SK-N-SH (cell line): Measurements from ENCODE around the gene NEGR1. TPM values are rescaled to one million over a fixed set of nuclear protein-coding genes. Genes with fewer than 3 reads are reported as not detected.

Experiments
- CTCF ChIA-PET: fragments of 300-600, 350-600 bp; formaldehyde crosslinking; extraction: SDS; loops from one replicate; lab custom pipeline; 2021; lab: Yijun Ruan, JAX
- POLR2A ChIA-PET: fragments of 350-600 bp; sonication (Branson Sonifier 250); formaldehyde crosslinking; extraction: SDS; loops from one replicate; lab custom pipeline; 2020; ENCODE audit warnings: antibody characterized with exemption, inconsistent platforms; lab: Yijun Ruan, JAX
- DNase-seq: peaks from one replicate; pipeline ENCODE4 v3.0.0; 2012
- H2AFZ ChIP-seq: fragments of 200-600 bp; sonication (generic); 2 replicates; pipeline ENCODE4 v1.8.1; 2016; ENCODE audit warnings: antibody characterized with exemption, mild to moderate bottlenecking, low read depth
- H3F3A ChIP-seq: fragments of 200-600 bp; sonication (generic); replicated peaks from 2 replicates; pipeline ENCODE3; 2016; ENCODE audit warnings: antibody characterized with exemption, mild to moderate bottlenecking; ENCODE audit not compliant: insufficient read depth
- H3K27ac ChIP-seq, 2 experiments: fragments of 200-500 bp in 1 of 2; fragments of 200-600 bp in 1 of 2; sonication (Bioruptor generic) in 1 of 2; sonication (generic), shearing (Covaris generic) in 1 of 2; 2 replicates each; pipeline versions ENCODE4 v1.5.1 to v1.6.1; 2014 to 2016; ENCODE audit warnings: low read depth in 2 of 2, inconsistent platforms in 1 of 2, low read length in 1 of 2, mild to moderate bottlenecking in 1 of 2, mixed read lengths in 1 of 2
- H3K27me3 ChIP-seq: fragments of 200-600 bp; sonication (generic), shearing (Covaris generic); 2 replicates; pipeline ENCODE4 v1.6.1; 2016; ENCODE audit warnings: mixed run types; ENCODE audit not compliant: insufficient read depth
- H3K36me3 ChIP-seq, 2 experiments: fragments of 200-500 bp in 1 of 2; fragments of 200-600 bp in 1 of 2; sonication (Bioruptor generic) in 1 of 2; sonication (generic) in 1 of 2; replicated peaks in 1 of 2; 2 replicates each; pipeline versions ENCODE3 to v1.5.1; 2014 to 2016; ENCODE audit warnings: low read length in 1 of 2, mild to moderate bottlenecking in 1 of 2; ENCODE audit not compliant: insufficient read depth in 2 of 2, control insufficient read depth in 1 of 2
- H3K4me1 ChIP-seq, 2 experiments: fragments of 200-500 bp in 1 of 2; fragments of 200-600 bp in 1 of 2; sonication (Bioruptor generic) in 1 of 2; sonication (generic), shearing (Covaris generic) in 1 of 2; 2 replicates each; pipeline versions ENCODE4 v1.5.1 to v1.6.1; 2014 to 2016; ENCODE audit warnings: low read depth in 1 of 2, low read length in 1 of 2, mixed run types in 1 of 2; ENCODE audit not compliant: insufficient read depth in 2 of 2, control insufficient read depth in 1 of 2
- H3K4me2 ChIP-seq: fragments of 200-600 bp; sonication (generic), shearing (Covaris generic); 2 replicates; pipeline ENCODE4 v1.6.1; 2017; ENCODE audit warnings: mixed run types
- H3K4me3 ChIP-seq, 2 experiments: fragments of 200-500 bp in 1 of 2; fragments of 200-600 bp in 1 of 2; sonication (Bioruptor generic) in 1 of 2; sonication (generic), shearing (Covaris generic) in 1 of 2; 2 replicates each; pipeline versions ENCODE4 v1.5.1 to v1.8.1; 2014 to 2016; ENCODE audit warnings: low read depth in 2 of 2, inconsistent platforms in 1 of 2, low read length in 1 of 2, mild to moderate bottlenecking in 1 of 2, mixed read lengths in 1 of 2, moderate library complexity in 1 of 2
- H3K79me2 ChIP-seq: fragments of 200-600 bp; sonication (generic); 2 replicates; pipeline ENCODE4 v1.8.1; 2017; ENCODE audit warnings: mild to moderate bottlenecking; ENCODE audit not compliant: insufficient read depth
- H3K9ac ChIP-seq: fragments of 200-600 bp; sonication (generic); 2 replicates; pipeline ENCODE4 v1.6.1; 2017; ENCODE audit warnings: mixed run types
- H3K9me2 ChIP-seq: fragments of 200-600 bp; sonication (generic); 2 replicates; pipeline ENCODE4 v1.6.1; 2017; ENCODE audit warnings: mixed run types
- H3K9me3 ChIP-seq: fragments of 200-600 bp; sonication (generic); 2 replicates; pipeline ENCODE4 v1.6.1; 2017; ENCODE audit warnings: mixed run types, mild to moderate bottlenecking, moderate library complexity
- H4K20me1 ChIP-seq: fragments of 200-600 bp; sonication (generic); 2 replicates; pipeline ENCODE4 v1.6.1; 2017; ENCODE audit warnings: mild to moderate bottlenecking, mixed run types; ENCODE audit not compliant: insufficient read depth
- CHD2 ChIP-seq: fragments of 150-350 bp; IDR thresholded peaks from 2 replicates; pipeline ENCODE4 v1.6.1; 2018; ENCODE audit warnings: low read length; ENCODE audit not compliant: partially characterized antibody
- ELF1 ChIP-seq: IDR thresholded peaks from 2 replicates; pipeline ENCODE4 v1.4.0; 2012
- EZH2phosphoT487 ChIP-seq: fragments of 200-600 bp; sonication (generic); IDR thresholded peaks from 2 replicates; pipeline ENCODE4 v1.6.1; 2017; ENCODE audit warnings: low read depth, mixed run types, mild to moderate bottlenecking, antibody characterized with exemption, moderate library complexity, borderline replicate concordance
- FOSL2 ChIP-seq: IDR thresholded peaks from 2 replicates; pipeline ENCODE4 v1.4.0; 2012; ENCODE audit warnings: low read depth, mild to moderate bottlenecking, moderate library complexity, borderline replicate concordance
- GATA2 ChIP-seq: sonication (generic); formaldehyde crosslinking; IDR thresholded peaks from 2 replicates; pipeline ENCODE4 v1.5.0; 2020; ENCODE audit warnings: mild to moderate bottlenecking, missing genetic modification reagents
- MXI1 ChIP-seq: IDR thresholded peaks from 2 replicates; pipeline ENCODE4 v1.6.1; 2012; ENCODE audit warnings: mild to moderate bottlenecking, low read depth, low read length, improper control_type of control experiment
- RXRA ChIP-seq: IDR thresholded peaks from 2 replicates; pipeline ENCODE4 v1.4.0; 2012; ENCODE audit warnings: low read depth, mild to moderate bottlenecking, borderline replicate concordance
- SIN3A ChIP-seq: IDR thresholded peaks from 2 replicates; pipeline ENCODE4 v1.6.1; 2012; ENCODE audit warnings: low read depth, mild to moderate bottlenecking, low read length, moderate library complexity, borderline replicate concordance
- TEAD4 ChIP-seq: IDR thresholded peaks from 2 replicates; pipeline ENCODE4 v1.4.0; 2012; ENCODE audit warnings: mild to moderate bottlenecking, borderline replicate concordance; ENCODE audit not compliant: insufficient read depth
- WGBS: methylation state at CpG from one replicate; pipeline ENCODE4 v1.1.6; 2017; ENCODE audit warnings: low lambda C conversion rate; 5-methylcytosine and 5-hydroxymethylcytosine counted together
- polyA plus RNA-seq, 3 experiments: library from polyadenylated mRNA; depleted of rRNA; stranded (reverse); fragments of >200 nt; gene quantifications; 2 replicates each; pipeline ENCODE4 v1.2.3, GENCODE V29; 2012
- TF ChIP-seq, protein P1 (sequence below): fragments of 150-350 bp; IDR thresholded peaks from 2 replicates; pipeline ENCODE4 v1.6.1; 2016; ENCODE audit warnings: mild to moderate bottlenecking, low read depth, low read length
- TF ChIP-seq, protein P2 (sequence below): IDR thresholded peaks from 2 replicates; pipeline ENCODE4; 2012
- TF ChIP-seq, protein P3 (sequence below): fragments of 200-600 bp; sonication (generic); IDR thresholded peaks from 2 replicates; pipeline ENCODE4 v1.6.1; 2017; ENCODE audit warnings: antibody characterized with exemption, mild to moderate bottlenecking, moderate library complexity

The NEGR1 gene
- polyA plus RNA-seq, 1 of the 3 experiments (the other 2 are of a cell fraction) = 0.21 TPM

DNA sequence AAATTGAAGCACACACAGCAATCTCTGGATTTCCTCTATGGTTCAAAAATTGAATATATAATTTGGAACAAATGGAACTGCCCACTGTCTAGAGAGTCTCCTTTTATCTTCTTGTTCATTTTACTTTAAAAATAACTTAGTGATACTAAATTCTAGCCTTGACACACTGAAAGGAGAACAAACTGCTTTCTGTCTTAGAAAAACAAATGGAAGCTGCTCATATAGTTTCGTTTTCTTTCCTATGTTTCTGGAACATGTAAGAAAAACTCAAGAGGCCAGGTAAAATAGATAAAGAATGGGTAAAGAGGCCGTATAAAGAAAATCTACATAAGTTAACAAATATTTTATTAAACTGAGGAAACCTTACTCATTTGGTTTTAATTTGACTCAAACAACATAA lies 332.7 kb downstream of the NEGR1 start:
- H2AFZ ChIP-seq = no peak overlapping the region
- CTCF ChIA-PET = interaction anchor here (0.6 kb wide), 1 partner anchor 162 kb away, joined by 4 read pairs; no protein-coding TSS in a partner anchor
- no peak overlapping the region for H3K4me2 ChIP-seq
- no peak overlapping the region for H3K4me3 ChIP-seq
- no peak overlapping the region for H3K27ac ChIP-seq
- no peaks in the 10 kb centered on the region for H3K4me1 ChIP-seq
- H3K9me3 ChIP-seq = no peaks in the 10 kb centered on the region
- H4K20me1 ChIP-seq = no peaks in the 10 kb centered on the region
- TF ChIP-seq MXI1 (no peak), RXRA (no peak), SIN3A (no peak), ELF1 (no peak), TEAD4 (no peak), FOSL2 (no peak), CHD2 (no peak), EZH2phosphoT487 (no peak), GATA2 (CRISPR knock-in tag) (no peak)
- TF ChIP-seq, protein P1, sequence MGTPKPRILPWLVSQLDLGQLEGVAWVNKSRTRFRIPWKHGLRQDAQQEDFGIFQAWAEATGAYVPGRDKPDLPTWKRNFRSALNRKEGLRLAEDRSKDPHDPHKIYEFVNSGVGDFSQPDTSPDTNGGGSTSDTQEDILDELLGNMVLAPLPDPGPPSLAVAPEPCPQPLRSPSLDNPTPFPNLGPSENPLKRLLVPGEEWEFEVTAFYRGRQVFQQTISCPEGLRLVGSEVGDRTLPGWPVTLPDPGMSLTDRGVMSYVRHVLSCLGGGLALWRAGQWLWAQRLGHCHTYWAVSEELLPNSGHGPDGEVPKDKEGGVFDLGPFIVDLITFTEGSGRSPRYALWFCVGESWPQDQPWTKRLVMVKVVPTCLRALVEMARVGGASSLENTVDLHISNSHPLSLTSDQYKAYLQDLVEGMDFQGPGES = no peak
- TF ChIP-seq, protein P2, sequence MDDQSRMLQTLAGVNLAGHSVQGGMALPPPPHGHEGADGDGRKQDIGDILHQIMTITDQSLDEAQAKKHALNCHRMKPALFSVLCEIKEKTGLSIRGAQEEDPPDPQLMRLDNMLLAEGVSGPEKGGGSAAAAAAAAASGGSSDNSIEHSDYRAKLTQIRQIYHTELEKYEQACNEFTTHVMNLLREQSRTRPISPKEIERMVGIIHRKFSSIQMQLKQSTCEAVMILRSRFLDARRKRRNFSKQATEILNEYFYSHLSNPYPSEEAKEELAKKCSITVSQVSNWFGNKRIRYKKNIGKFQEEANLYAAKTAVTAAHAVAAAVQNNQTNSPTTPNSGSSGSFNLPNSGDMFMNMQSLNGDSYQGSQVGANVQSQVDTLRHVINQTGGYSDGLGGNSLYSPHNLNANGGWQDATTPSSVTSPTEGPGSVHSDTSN = no peak
- TF ChIP-seq, protein P3, sequence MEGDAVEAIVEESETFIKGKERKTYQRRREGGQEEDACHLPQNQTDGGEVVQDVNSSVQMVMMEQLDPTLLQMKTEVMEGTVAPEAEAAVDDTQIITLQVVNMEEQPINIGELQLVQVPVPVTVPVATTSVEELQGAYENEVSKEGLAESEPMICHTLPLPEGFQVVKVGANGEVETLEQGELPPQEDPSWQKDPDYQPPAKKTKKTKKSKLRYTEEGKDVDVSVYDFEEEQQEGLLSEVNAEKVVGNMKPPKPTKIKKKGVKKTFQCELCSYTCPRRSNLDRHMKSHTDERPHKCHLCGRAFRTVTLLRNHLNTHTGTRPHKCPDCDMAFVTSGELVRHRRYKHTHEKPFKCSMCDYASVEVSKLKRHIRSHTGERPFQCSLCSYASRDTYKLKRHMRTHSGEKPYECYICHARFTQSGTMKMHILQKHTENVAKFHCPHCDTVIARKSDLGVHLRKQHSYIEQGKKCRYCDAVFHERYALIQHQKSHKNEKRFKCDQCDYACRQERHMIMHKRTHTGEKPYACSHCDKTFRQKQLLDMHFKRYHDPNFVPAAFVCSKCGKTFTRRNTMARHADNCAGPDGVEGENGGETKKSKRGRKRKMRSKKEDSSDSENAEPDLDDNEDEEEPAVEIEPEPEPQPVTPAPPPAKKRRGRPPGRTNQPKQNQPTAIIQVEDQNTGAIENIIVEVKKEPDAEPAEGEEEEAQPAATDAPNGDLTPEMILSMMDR = no peak
- H3K79me2 ChIP-seq = no peaks in the 10 kb centered on the region
- H3K9ac ChIP-seq = no peak overlapping the region
- no peaks in the 10 kb centered on the region for H3K9me2 ChIP-seq
- no peaks in the 10 kb centered on the region for H3K36me3 ChIP-seq
- no peak for DNase-seq
- POLR2A ChIA-PET = no interaction called here
- H3K27me3 ChIP-seq = no peaks in the 10 kb centered on the region
- H3F3A ChIP-seq = no peaks in the 10 kb centered on the region
- WGBS = 26% methylated on average over 2 of the region's 2 CpGs

DNA sequence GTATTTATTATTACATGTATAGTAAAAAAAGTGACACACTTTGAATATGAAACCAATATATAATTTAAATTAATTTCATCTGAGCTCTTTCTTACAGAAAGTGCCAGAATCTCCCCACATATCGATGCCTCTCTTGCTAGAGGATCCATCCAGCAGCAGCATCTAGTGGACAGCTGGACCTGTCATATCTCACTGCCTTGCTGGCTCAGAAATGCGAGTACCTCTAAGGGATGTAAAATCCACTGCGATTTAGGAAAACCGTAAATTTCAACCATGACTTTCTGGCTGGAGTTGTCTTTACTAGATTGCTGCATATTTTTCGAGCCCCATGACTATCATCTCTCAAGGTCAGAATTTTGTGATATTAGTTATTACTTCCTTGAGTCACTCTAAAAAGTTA lies 333.8 kb downstream of the NEGR1 start:
- Histone ChIP-seq H3K79me2 (no peaks in the 10 kb centered on the region), H3K9me2 (no peaks in the 10 kb centered on the region), H3F3A (no peaks in the 10 kb centered on the region), H4K20me1 (no peaks in the 10 kb centered on the region), H2AFZ (no peak overlapping the region), H3K27ac (no peak overlapping the region), H3K9me3 (no peaks in the 10 kb centered on the region), H3K4me3 (no peak overlapping the region), H3K4me1 (peaks cover 0 to 4% of the 10 kb centered on the region in 2 experiments; a peak in 2 of 4 replicates), H3K9ac (no peak overlapping the region), H3K36me3 (no peaks in the 10 kb centered on the region), H3K4me2 (no peak overlapping the region), H3K27me3 (no peaks in the 10 kb centered on the region)
- ChIA-PET POLR2A (no interaction called here), CTCF (interaction anchor here (0.9 kb wide), 1 partner anchor 20 kb away, joined by 3 read pairs; no protein-coding TSS in a partner anchor)
- DNase-seq = no peak
- 71% methylated on average over 5 of the region's 5 CpGs for WGBS
- TF ChIP-seq ELF1 = no peak
